NB4 (cell line): ENCODE results near the gene RNF17.
"Not testable (repeated sequence)": the region's sequence is repeated elsewhere in the genome, so short reads cannot be mapped to it uniquely, and the experiment has no call there.

Experiments used
- DNase-seq: peaks from one replicate; pipeline ENCODE4 v3.0.0; 2010; ENCODE audit warnings: low read depth
- H3K4me3 ChIP-seq: one replicate; pipeline ENCODE4 v1.5.1; 2011; ENCODE audit warnings: mild to moderate bottlenecking, low read depth, low read length, moderate library complexity
- MYC ChIP-seq: IDR thresholded peaks from 2 replicates; pipeline ENCODE4 v1.6.1; 2011; ENCODE audit warnings: low read depth, low read length
- POLR2A ChIP-seq: IDR thresholded peaks from 2 replicates; pipeline ENCODE4 v1.6.1; 2011; ENCODE audit warnings: mild to moderate bottlenecking; ENCODE audit not compliant: insufficient read length; ENCODE audit errors: extremely low read depth
- TF ChIP-seq, protein P1 (sequence below): IDR thresholded peaks from one replicate; pipeline ENCODE4 v1.5.1; 2012; ENCODE audit warnings: low read depth, low read length
- TF ChIP-seq, protein P2 (sequence below): IDR thresholded peaks from 2 replicates; pipeline ENCODE4 v1.6.1; 2011; ENCODE audit warnings: low read depth, low read length

RNF17 gene

DNA sequence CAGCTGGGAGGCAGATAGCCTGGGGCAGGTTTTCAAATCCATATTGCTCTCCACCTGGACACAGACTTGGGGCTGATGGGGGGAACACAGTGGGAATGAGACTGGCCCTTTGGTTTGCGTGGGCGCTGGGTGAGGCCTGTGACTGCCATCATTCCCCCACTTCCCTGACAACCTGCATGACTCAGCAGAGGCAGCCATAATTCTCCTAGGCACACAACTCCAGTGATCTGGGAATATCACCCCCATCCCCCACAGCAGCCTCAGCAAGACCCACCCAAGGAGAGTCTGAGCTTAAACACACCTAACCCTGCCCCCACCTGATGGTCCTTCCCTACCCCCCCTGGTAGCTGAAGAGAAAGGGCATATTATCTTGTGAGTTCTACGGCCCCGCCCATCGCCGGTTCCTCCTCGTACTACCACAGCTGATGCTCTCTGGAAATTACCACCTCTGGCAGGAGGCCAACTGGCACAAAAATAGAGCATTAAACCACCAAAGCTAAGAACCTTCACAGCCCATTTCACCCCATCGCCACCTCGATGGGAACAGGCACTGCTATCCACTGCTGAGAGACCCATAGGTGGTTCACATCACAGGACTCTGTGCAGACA is 71.0 kb downstream of the RNF17 start:
- no peak overlapping the region for H3K4me3 ChIP-seq
- TF ChIP-seq, protein P1, sequence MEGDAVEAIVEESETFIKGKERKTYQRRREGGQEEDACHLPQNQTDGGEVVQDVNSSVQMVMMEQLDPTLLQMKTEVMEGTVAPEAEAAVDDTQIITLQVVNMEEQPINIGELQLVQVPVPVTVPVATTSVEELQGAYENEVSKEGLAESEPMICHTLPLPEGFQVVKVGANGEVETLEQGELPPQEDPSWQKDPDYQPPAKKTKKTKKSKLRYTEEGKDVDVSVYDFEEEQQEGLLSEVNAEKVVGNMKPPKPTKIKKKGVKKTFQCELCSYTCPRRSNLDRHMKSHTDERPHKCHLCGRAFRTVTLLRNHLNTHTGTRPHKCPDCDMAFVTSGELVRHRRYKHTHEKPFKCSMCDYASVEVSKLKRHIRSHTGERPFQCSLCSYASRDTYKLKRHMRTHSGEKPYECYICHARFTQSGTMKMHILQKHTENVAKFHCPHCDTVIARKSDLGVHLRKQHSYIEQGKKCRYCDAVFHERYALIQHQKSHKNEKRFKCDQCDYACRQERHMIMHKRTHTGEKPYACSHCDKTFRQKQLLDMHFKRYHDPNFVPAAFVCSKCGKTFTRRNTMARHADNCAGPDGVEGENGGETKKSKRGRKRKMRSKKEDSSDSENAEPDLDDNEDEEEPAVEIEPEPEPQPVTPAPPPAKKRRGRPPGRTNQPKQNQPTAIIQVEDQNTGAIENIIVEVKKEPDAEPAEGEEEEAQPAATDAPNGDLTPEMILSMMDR, result no peak
- TF ChIP-seq, protein P2, sequence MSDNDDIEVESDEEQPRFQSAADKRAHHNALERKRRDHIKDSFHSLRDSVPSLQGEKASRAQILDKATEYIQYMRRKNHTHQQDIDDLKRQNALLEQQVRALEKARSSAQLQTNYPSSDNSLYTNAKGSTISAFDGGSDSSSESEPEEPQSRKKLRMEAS, result no peak
- TF ChIP-seq MYC (no peak), POLR2A (no peak)
- no peak for DNase-seq

DNA sequence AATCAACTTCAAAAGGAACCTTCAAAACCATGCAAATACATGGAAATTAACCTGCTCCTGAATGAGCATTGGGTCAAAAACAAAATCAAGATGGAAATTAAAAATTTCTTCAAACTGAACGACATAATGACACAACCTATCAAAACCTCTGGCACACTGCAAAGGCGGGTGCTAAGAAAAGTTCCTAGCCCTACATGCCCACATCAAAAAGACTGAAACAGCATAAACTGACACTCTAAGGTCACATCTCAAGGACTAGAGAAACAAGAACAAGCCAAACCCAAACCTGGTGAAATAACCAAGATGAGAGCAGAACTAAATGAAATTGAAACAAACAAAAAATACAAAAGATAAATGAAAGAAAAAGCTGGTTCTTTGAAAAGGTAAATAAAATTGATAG is 73.6 kb downstream of the RNF17 start:
- not testable (repeated sequence) for DNase-seq, H3K4me3 ChIP-seq

DNA sequence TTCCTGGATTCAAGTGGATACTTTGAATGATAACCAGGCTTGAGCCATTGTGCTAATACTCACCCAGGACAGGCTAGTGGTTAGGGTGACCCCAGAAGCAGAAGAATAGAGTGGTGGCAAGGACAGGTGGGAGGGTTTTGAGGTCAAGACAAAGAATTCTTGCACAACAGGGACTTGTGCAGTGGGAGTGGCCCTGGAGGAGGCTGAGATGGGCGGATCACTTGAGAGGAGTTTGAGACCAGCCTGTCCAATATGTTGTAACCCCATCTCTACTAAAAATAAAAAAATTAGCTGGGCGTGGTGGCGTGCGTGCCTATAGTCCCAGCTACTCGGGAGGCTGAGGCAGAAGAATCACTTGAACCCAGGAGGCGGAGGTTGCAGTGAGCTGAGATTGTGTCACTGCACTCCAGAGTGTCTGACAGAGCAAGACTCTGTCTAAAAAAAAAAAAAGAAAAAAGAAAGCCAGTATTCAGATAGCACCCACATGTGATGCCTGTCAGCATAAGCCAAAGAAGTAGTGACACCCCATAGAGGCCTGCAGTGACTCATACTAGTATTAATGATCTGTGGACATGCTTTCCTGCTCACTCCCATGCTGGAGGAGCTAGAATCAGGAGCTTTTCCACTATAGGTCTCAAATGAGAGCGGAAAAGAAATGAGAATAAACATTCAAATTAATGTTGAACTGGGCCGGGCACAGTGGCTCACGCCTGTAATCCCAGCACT is 78.7 kb downstream of the RNF17 start:
- TF ChIP-seq, protein P1, result no peak
- TF ChIP-seq, protein P2, result no peak
- peak; percentile 39 for TF ChIP-seq MYC
- peak; percentile 88 for DNase-seq
- no peak overlapping the region for H3K4me3 ChIP-seq

DNA sequence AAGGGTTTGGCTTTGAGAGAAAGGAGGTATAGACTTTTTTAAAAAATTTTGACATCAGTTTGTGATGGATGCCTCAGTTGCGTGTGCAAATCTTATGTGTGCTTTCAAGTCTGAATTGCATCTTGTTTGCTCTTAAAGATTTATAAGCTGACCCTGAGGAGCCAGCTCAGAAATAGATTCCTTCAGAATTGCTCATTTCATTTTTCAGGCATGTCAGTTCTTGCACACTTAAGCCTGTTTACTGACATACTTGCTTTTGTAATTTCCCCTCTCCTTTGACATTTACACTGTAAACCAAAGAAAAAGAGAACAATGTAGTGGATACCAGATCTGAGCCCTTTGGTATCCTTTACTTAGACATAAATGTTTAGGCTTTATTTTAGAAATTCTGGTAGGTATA is 87.6 kb downstream of the RNF17 start:
- no peak for DNase-seq
- no peak overlapping the region for H3K4me3 ChIP-seq
- TF ChIP-seq POLR2A, result no peak
- TF ChIP-seq, protein P1, result no peak
- TF ChIP-seq, protein P2, result no peak
- no peak for TF ChIP-seq MYC

DNA sequence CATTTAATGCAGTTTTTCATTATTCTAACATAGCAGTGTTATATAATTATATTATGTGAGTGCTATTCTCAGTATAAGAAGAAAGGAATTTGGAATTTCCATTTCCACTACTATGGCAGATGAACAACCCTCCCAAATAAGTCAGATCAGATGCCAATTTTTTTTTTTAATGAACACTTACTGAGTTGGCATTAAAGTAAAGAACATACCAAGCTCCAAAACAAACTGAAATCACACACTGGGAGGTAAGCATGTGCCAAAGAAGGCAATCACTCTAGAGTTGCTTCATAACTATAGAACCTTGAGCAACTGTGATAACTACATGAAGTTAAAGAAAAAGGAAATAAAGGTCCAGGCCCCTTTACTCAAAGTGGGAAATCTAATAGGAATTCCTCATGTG is 90.3 kb downstream of the RNF17 start:
- H3K4me3 ChIP-seq, result no peak overlapping the region
- peak; percentile 16 for DNase-seq
- no peak for TF ChIP-seq POLR2A
- TF ChIP-seq MYC, result peak; percentile 39; the same call in 1 of the 2 replicates

DNA sequence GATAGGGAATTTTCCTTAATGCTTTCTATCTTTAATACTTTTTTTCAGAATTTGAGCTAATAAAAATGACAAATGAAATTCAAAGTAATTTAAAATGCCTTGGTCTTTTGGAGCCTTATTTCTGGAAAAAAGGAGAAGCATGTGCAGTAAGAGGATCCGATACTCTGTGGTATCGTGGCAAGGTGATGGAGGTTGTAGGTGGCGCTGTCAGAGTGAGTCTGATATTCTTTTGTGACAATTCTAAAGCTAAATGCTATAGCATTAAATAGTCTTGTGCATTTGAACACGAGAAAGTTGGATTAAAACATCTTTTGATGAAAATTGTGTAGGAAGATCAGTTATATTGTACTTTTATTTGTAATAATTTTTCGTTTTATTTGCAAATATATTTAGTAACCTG is 95.0 kb downstream of the RNF17 start:
- no peak for DNase-seq
- TF ChIP-seq, protein P1, result no peak
- TF ChIP-seq MYC (no peak), POLR2A (no peak)
- TF ChIP-seq, protein P2, result no peak
- H3K4me3 ChIP-seq, result no peak overlapping the region

DNA sequence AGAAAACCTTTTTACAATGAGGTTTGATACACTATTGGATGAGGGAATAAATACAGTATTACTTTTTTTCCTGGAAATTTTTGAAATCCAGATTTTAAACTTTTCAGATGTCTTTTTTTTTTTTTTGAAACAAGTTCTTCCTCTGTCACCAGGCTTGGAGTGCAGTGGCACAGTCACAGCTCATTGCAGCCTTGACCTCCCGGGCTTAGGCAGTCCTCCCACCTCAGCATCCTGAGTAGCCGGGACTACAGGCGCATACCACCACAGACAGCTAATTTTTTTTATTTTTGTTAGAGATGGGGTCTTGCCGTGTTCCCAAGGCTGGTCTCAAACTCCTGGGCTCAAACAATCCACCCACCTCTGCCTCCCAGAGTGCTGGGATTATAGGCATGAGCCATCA is 96.8 kb downstream of the RNF17 start:
- TF ChIP-seq POLR2A, result no peak
- TF ChIP-seq, protein P1, result no peak
- no peak for TF ChIP-seq MYC
- TF ChIP-seq, protein P2, result no peak
- no peak for DNase-seq
- no peak overlapping the region for H3K4me3 ChIP-seq
